Adrenal gland (tissue), 5 donors: ENCODE measurements around the gene SULT1A2.

ENCODE experiments used
- POLR2A ChIP-seq, 2 donors: fragments of 450-650 bp; IDR thresholded peaks; one replicate each; pipeline ENCODE4 v1.6.1; 2017; ENCODE audit warnings: antibody characterized with exemption in 2 of 2, mild to moderate bottlenecking in 2 of 2, moderate library complexity in 1 of 2
- TF ChIP-seq, protein P1 (sequence below), 6 experiments: fragments of 450-650 bp in 4 of 6; fragments of 200-600 bp in 2 of 6; sonication (generic) in 1 of 6; IDR thresholded peaks; 1 replicate in 5 of 6; 2 replicates in 1 of 6; pipeline versions ENCODE4 v1.5.1 to v1.8.0; 2016 to 2021; ENCODE audit warnings: antibody characterized with exemption in 6 of 6, mild to moderate bottlenecking in 2 of 6, moderate library complexity in 1 of 6
- donor health status: DM: no; HTN: no; CAD: no.

DNA sequence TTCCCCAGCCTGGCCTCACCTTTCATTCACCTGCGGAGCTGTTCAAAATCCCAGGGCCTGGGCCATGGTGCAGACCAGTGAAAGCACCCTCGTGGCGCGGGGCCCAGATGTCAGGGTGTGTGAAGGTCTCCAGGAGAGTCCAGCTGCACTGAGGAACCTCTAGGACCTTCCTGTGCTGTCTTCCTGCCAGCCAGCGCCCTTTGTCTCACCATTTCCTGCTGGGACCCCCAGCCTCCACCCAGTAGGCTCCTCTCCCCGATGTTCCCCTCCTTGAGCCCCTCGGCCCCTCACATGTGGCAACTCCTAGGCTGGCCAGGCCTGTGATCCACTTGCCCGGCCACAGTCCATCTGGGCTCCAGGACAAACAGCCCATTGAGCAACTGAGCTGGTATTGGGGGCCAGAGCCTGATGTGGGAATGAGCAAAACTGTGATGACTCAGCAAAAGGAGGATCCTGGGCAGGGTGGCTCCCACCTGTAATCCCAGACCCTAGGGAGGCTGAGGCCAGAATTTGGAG lies 677 bp downstream of the SULT1A2 start:
- TF ChIP-seq, protein P1, sequence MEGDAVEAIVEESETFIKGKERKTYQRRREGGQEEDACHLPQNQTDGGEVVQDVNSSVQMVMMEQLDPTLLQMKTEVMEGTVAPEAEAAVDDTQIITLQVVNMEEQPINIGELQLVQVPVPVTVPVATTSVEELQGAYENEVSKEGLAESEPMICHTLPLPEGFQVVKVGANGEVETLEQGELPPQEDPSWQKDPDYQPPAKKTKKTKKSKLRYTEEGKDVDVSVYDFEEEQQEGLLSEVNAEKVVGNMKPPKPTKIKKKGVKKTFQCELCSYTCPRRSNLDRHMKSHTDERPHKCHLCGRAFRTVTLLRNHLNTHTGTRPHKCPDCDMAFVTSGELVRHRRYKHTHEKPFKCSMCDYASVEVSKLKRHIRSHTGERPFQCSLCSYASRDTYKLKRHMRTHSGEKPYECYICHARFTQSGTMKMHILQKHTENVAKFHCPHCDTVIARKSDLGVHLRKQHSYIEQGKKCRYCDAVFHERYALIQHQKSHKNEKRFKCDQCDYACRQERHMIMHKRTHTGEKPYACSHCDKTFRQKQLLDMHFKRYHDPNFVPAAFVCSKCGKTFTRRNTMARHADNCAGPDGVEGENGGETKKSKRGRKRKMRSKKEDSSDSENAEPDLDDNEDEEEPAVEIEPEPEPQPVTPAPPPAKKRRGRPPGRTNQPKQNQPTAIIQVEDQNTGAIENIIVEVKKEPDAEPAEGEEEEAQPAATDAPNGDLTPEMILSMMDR (IDR thresholded peaks at IDR 0.05) = no peak
- no peak for TF ChIP-seq POLR2A (IDR thresholded peaks at IDR 0.05)
